CD14-positive monocyte (primary cell): Measurements from ENCODE around the gene ZNF557. TPM values are rescaled to one million over a fixed set of nuclear protein-coding genes. Genes with fewer than 3 reads are reported as not detected.

Experiments used
- DNase-seq, 3 donors: peaks; one replicate each; pipeline ENCODE4 v3.0.0-alpha.2; 2011 to 2022
- H2AFZ ChIP-seq: 2 replicates; pipeline ENCODE4 v1.6.0; 2012; ENCODE audit warnings: mild to moderate bottlenecking, low read depth, low read length, inconsistent platforms; ENCODE audit not compliant: insufficient read depth, poor library complexity, severe bottlenecking
- H3K27ac ChIP-seq, 2 donors: 1 replicate in 1 of 2; 2 replicates in 1 of 2; pipeline ENCODE4 v1.5.1; 2012 to 2013; ENCODE audit warnings: low read length in 2 of 2, control low read depth in 1 of 2, inconsistent platforms in 1 of 2, low read depth in 1 of 2, mild to moderate bottlenecking in 1 of 2
- H3K27me3 ChIP-seq, 2 donors: one replicate each; pipeline versions ENCODE4 v1.6.0 to v1.6.1; 2011 to 2013; ENCODE audit warnings: low read length in 2 of 2; ENCODE audit not compliant: control insufficient read depth in 2 of 2, insufficient read depth in 2 of 2
- H3K36me3 ChIP-seq, 2 donors: replicated peaks in 1 of 2; 1 replicate in 1 of 2; 2 replicates in 1 of 2; pipeline versions ENCODE4 v1.5.1 to v1.6.1; 2012 to 2013; ENCODE audit warnings: low read length in 2 of 2, control low read depth in 1 of 2, inconsistent platforms in 1 of 2, mild to moderate bottlenecking in 1 of 2; ENCODE audit not compliant: insufficient read depth in 2 of 2, control insufficient read depth in 1 of 2
- H3K4me1 ChIP-seq, 2 donors: 1 replicate in 1 of 2; 2 replicates in 1 of 2; pipeline versions ENCODE4 v1.5.1 to v1.6.1; 2012 to 2013; ENCODE audit warnings: low read length in 2 of 2, control low read depth in 1 of 2, inconsistent platforms in 1 of 2, mild to moderate bottlenecking in 1 of 2, moderate library complexity in 1 of 2; ENCODE audit not compliant: insufficient read depth in 2 of 2, control insufficient read depth in 1 of 2
- H3K4me2 ChIP-seq: replicated peaks from 2 replicates; pipeline ENCODE3; 2012; ENCODE audit warnings: low read length, moderate library complexity, mild to moderate bottlenecking; ENCODE audit not compliant: poor library complexity, severe bottlenecking; ENCODE audit errors: extremely low read depth
- H3K4me3 ChIP-seq, 3 experiments: fragments of 200-600 bp in 1 of 3; sonication (generic) in 1 of 3; replicated peaks in 1 of 3; 1 replicate in 2 of 3; 2 replicates in 1 of 3; pipeline ENCODE4 v1.5.1; 2011 to 2013; ENCODE audit warnings: low read length in 3 of 3, mild to moderate bottlenecking in 3 of 3, control low read depth in 2 of 3, low read depth in 2 of 3, inconsistent platforms in 1 of 3, moderate library complexity in 1 of 3
- H3K79me2 ChIP-seq: 2 replicates; pipeline ENCODE4 v1.6.0; 2012; ENCODE audit warnings: mild to moderate bottlenecking, control low read depth, inconsistent platforms, low read length, moderate library complexity; ENCODE audit not compliant: insufficient read depth
- H3K9ac ChIP-seq: 2 replicates; pipeline ENCODE4 v1.6.0; 2017; ENCODE audit warnings: low read length, mild to moderate bottlenecking; ENCODE audit not compliant: insufficient read depth, poor library complexity, severe bottlenecking
- H3K9me3 ChIP-seq, 2 donors: replicated peaks in 1 of 2; 1 replicate in 1 of 2; 2 replicates in 1 of 2; pipeline versions ENCODE4 v1.5.1 to v1.6.1; 2012 to 2013; ENCODE audit warnings: low read length in 2 of 2, control low read depth in 1 of 2; ENCODE audit not compliant: control insufficient read depth in 1 of 2, insufficient read depth in 1 of 2
- H4K20me1 ChIP-seq: 2 replicates; pipeline ENCODE4 v1.6.0; 2012; ENCODE audit warnings: mild to moderate bottlenecking, low read length, control low read depth, moderate library complexity; ENCODE audit not compliant: insufficient read depth
- H3K27ac Mint-ChIP-seq, 7 donors: one replicate each; pipeline ENCODE4 v1.8.0; 2020; ENCODE audit warnings: mild to moderate bottlenecking in 7 of 7, mixed read lengths in 7 of 7, moderate library complexity in 6 of 7, inconsistent platforms in 2 of 7
- H3K27me3 Mint-ChIP-seq, 3 donors: one replicate each; pipeline ENCODE4 v1.8.0; 2021 to 2022; ENCODE audit warnings: low read depth in 3 of 3, mild to moderate bottlenecking in 3 of 3, mixed read lengths in 3 of 3, moderate library complexity in 3 of 3, inconsistent platforms in 1 of 3
- H3K36me3 Mint-ChIP-seq, 2 donors: one replicate each; pipeline ENCODE4 v1.8.0; 2020; ENCODE audit warnings: mixed read lengths in 2 of 2, inconsistent platforms in 1 of 2, mild to moderate bottlenecking in 1 of 2
- H3K4me1 Mint-ChIP-seq: one replicate; pipeline ENCODE4 v1.8.0; 2020; ENCODE audit warnings: mild to moderate bottlenecking, mixed read lengths
- H3K4me3 Mint-ChIP-seq, 2 donors: one replicate each; pipeline ENCODE4 v1.8.0; 2020; ENCODE audit warnings: mild to moderate bottlenecking in 2 of 2, mixed read lengths in 2 of 2, moderate library complexity in 1 of 2
- H3K9me3 Mint-ChIP-seq, 7 donors: one replicate each; pipeline ENCODE4 v1.8.0; 2020 to 2022; ENCODE audit warnings: mixed read lengths in 7 of 7, mild to moderate bottlenecking in 6 of 7, moderate library complexity in 6 of 7, inconsistent platforms in 2 of 7
- CTCF ChIP-seq: fragments of 200-600 bp; IDR thresholded peaks from one replicate; pipeline ENCODE4 v1.8.0; 2022; ENCODE audit warnings: antibody characterized with exemption, mild to moderate bottlenecking
- WGBS: methylation state at CpG from one replicate; pipeline ENCODE4 v1.1.5; 2013; ENCODE audit warnings: missing lambda C conversion rate; ENCODE audit not compliant: insufficient coverage; 5-methylcytosine and 5-hydroxymethylcytosine counted together
- intact Hi-C, 2 donors: fragments of 100-400 bp; cut with micrococcal nuclease; formaldehyde crosslinking; loops; one replicate each; pipeline versions ENCODE4 v1.15.0 to v1.15.1; 2023
- polyA plus RNA-seq, 3 donors: library from polyadenylated mRNA; depleted of rRNA in 1 of 3; unstranded in 2 of 3; stranded (reverse) in 1 of 3; fragments of 300-500 nt in 2 of 3; fragments of >200 nt in 1 of 3; fragmentation: Illumina TruSeq in 2 of 3; gene quantifications; 1 replicate in 2 of 3; 2 replicates in 1 of 3; pipeline ENCODE4 v1.2.3, GENCODE V29; 2012 to 2021

The ZNF557 gene
- polyA plus RNA-seq, 3 donors: 0.87 to 3.4 (median 1.7) TPM

GRCh38 chr19:7063339-7063738 is 6.2 kb upstream of the ZNF557 start:
- H3K9me3 Mint-ChIP-seq: peaks cover 0 to 6% (median 0%) of the 10 kb centered on the region in 7 donors
- H3K79me2 ChIP-seq: no peaks in the 10 kb centered on the region

GRCh38 chr19:7063764-7064418 is 5.6 kb upstream of the ZNF557 start:
- H3K27me3 Mint-ChIP-seq: peaks cover 3 to 4% (median 3%) of the 10 kb centered on the region in 3 donors
- H3K9me3 Mint-ChIP-seq: peaks cover 0 to 6% (median 0%) of the 10 kb centered on the region in 7 donors
- no peaks in the 10 kb centered on the region for H4K20me1 ChIP-seq
- H3K4me1 Mint-ChIP-seq: peaks cover 4% of the 10 kb centered on the region
- no peak overlapping the region for H2AFZ ChIP-seq
- no peak overlapping the region for H3K27ac Mint-ChIP-seq
- WGBS: 99% methylated on average over 8 of the region's 9 CpGs
- intact Hi-C loops: no loop called here
- TF ChIP-seq CTCF: no peak
- no peaks in the 10 kb centered on the region for H3K79me2 ChIP-seq
- no peak overlapping the region for H3K4me2 ChIP-seq
- no peaks in the 10 kb centered on the region for H3K27me3 ChIP-seq
- H3K27ac ChIP-seq: no peak overlapping the region
- no peak overlapping the region for H3K9ac ChIP-seq
- no peak overlapping the region for H3K4me3 ChIP-seq
- no peak overlapping the region for H3K4me3 Mint-ChIP-seq
- no peak for DNase-seq
- peaks cover 0 to 4% of the 10 kb centered on the region in 2 donors for H3K4me1 ChIP-seq
- no peaks in the 10 kb centered on the region for H3K36me3 ChIP-seq
- H3K9me3 ChIP-seq: no peaks in the 10 kb centered on the region
- no peaks in the 10 kb centered on the region for H3K36me3 Mint-ChIP-seq

More at GRCh38 chr19:7063339-7063738, 6.2 kb upstream of the ZNF557 start:
- Mint-ChIP-seq H3K27ac (no peak overlapping the region), H3K27me3 (peaks cover 3 to 4% (median 3%) of the 10 kb centered on the region in 3 donors), H3K4me1 (peaks cover 1% of the 10 kb centered on the region), H3K4me3 (no peak overlapping the region), H3K36me3 (no peaks in the 10 kb centered on the region)
- intact Hi-C loops: no loop called here
- Histone ChIP-seq H3K4me3 (no peak overlapping the region), H3K27me3 (no peaks in the 10 kb centered on the region), H3K4me1 (no peaks in the 10 kb centered on the region), H4K20me1 (no peaks in the 10 kb centered on the region), H3K27ac (no peak overlapping the region), H3K36me3 (no peaks in the 10 kb centered on the region), H2AFZ (no peak overlapping the region), H3K4me2 (no peak overlapping the region), H3K9me3 (no peaks in the 10 kb centered on the region), H3K9ac (no peak overlapping the region)
- TF ChIP-seq CTCF: no peak
- WGBS: 100% methylated on average over 1 of the region's 4 CpGs
- no peak for DNase-seq
